Measurements from ENCODE around the gene TC2N. TPM values are rescaled to one million over a fixed set of nuclear protein-coding genes. Genes with fewer than 3 reads are reported as not detected.

TC2N gene
- total RNA-seq, result 202 and 210 TPM in 2 replicates

DNA sequence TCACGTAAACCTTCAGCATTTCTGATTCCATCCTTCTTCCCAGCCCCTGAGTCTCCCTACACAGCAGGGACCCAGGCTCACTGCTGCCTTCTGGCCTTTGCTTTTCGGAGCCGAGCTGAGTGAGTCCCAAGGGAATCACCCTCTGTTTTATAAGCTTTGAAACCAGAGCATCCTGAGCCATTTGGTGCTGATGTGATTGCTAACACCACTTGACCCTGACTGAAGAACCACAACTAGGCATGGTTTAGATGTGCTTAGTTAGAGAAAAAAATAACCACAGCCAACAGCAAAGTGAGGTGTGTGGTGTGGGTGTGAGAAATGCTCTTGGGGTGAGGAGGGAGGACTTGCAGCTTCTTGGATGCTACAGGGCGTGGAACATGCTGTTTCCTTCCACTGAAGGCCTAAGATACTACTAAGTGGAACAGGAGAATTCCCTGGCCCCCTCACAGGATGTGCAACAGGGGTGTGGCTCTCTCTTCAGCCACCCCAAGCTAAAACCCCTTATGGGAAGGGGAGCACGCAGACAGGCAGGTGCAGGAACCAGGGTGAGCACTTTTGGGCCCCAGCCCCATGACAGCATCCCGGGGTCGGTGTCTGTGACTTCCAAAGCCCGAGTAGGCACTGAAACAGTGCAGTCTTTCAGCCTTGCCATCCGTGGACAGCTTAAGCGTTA, at the start of gene TC2N:
TSS of gene TC2N (minus strand) at position 221 of the 673 bp plus-strand sequence. CDS start 53,767 bp downstream, outside the sequence.
- intact Hi-C loops (cut with micrococcal nuclease), result loop anchor here (5.0 to 10.0 kb wide), 2 partner anchors 237 to 450 kb away; partner anchors contain the start of genes ATXN3 and CCDC88C

DNA sequence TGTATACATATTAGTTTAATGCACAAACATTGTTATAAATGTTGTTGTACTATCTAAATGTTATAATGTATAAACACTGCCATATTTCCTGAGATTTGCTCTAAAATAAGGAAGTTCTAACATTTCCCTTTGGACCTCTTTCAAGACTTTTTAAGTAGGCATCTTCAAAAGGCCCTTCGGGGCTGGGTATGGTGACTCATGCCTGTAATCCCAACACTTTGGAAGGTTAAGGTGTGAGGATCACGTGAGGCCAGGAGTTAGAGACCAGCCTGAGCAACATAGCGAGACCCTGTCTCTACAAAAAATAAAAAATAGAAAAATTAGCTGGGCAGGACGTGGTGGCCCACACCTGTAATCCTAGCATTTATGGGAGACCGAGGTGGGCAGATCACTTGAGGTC, 44.7 kb upstream of the TC2N start:
- intact Hi-C loops (cut with micrococcal nuclease), result loop anchor here (5.0 kb wide), 2 partner anchors 40 to 260 kb away; no protein-coding TSS in a partner anchor

DNA sequence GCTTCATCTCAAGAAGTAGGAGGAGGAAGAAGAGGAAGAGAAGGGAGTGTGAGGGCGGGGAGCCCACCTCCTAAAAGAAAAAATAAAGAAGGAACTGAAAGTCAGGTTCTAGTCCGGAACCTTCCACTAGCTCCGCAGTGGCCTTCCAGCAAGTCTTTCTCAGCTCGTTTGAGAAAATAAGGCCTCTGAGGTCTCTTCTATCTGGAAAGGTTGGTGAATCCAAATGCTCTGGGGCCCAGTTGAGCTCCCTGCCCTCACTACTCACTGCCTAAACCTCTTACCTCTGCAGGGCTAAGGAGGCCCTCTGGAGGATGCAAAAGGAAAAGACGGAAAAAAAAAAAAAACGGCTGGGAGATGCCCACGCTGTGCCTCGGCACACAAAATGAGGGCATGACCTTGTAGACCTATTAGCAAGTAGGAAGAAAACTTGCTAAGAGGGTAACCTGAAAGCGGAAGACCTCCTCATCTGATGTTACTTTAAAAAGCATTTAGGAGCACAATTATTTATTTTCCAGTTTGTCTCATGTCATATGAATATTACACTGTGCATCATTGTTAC, 44.2 kb upstream of the TC2N start:
- intact Hi-C loops (cut with micrococcal nuclease), result loop anchor here (5.0 kb wide), 2 partner anchors 39 to 259 kb away; no protein-coding TSS in a partner anchor

DNA sequence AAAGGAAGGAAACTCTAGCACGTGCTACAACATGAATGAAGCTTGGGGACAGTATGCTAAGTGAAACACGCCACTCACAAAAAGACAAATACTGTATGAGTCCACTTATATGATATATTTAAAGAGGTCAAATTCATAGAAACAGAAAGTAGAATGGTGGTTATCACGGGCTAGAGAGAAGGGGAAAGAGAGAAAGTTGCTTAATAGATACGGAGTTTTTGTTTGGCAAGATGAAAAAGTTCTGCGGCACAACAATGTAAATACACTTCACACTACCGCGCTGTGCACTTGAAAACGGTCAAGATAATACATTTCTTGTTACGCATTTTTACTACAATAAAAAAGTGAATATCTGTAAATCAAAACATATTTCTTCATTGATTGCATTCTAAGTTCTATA, 42.9 kb upstream of the TC2N start:
- intact Hi-C loops (cut with micrococcal nuclease), result loop anchor here (5.0 kb wide), 2 partner anchors 38 to 258 kb away; no protein-coding TSS in a partner anchor

DNA sequence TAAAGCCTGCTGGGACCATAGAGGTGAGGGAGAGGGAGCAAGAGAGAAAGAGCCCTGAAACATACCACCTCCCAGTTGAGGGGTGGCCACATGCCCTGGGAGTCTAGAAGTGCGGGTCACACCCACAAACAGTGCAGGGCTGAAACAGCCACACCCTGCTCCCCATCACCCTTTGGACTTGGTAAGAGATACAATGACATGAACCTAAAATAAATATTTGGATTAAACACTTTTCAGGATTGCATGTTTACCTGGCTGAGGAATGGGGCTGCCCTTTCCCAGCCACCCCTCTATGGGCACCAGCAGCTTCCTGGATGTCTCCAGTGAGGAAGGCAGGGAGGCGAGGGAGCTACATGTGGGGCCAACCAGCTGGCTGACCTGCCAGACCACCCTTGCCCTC, 39.0 kb upstream of the TC2N start:
- intact Hi-C loops (cut with micrococcal nuclease), result no loop called here

DNA sequence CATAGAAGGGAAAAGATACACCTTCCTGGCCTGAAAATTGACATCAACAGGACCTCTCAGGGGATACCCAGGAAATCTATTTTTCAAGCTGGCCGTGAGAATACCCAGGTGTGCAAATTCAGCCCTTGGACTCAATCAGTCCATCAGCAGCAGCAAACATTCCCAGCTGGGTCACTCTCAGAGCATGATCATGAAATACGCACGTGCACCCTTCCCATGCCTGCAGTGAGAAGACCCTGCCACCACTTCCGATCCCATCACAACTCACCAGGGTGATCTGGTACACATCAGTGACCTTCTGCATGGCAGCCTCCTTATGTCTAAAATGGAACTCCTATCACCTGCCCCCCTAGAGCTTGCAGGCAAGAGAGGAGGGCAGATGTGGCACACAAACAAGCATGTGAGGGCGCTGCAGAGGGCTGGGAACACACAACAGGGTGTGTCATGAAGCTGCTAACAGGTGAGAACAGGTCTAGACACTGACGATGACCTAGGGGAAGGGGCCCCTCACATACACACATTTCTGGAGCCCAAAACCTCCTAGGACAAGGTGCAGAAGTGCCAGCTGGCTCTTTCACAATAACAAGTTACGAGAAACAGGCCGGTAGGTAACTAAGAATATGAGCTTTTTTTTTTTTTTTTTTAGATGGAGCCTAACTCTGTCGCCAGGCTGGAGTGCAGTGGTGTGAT, 37.8 kb upstream of the TC2N start:
- intact Hi-C loops (cut with micrococcal nuclease), result no loop called here

DNA sequence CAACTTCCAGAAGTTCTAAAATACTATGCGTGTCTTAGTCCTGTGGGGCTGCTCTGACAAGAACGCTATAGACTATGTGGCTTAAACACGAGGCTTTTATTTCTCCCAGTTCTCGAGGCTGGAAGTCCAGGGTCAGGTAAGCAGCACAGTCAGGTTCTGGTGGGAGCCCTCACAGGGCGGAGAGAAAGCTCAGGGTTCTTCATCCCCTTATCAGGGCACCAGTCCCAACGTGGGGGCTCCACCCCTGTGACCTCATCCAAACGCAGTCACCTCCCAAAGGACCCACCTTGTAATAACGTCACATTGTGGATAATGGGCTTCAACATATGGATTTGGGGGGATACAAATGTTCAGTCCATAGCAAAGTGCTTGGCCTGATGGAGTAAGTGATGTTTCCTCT, 37.1 kb upstream of the TC2N start:
- intact Hi-C loops (cut with micrococcal nuclease), result no loop called here

DNA sequence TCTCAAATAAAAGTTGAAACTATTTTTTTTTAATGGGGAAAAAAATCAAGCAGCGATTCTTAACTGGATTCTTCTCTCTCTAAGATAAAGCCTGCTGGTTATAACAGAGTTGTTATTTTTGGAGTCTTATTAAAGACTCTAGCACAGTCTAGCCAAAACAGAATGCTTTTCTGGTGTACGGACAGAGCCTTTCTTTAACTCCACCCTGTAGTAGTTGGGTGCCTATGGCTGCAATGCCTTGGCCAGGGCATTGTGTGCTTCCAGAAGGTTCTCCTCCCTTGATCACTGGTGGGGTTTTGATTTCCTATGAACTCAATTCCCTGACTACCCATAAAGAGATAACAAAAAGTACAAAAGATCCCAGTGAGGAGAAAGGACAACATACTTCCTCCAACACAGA, 35.7 kb upstream of the TC2N start:
- intact Hi-C loops (cut with micrococcal nuclease), result no loop called here

DNA sequence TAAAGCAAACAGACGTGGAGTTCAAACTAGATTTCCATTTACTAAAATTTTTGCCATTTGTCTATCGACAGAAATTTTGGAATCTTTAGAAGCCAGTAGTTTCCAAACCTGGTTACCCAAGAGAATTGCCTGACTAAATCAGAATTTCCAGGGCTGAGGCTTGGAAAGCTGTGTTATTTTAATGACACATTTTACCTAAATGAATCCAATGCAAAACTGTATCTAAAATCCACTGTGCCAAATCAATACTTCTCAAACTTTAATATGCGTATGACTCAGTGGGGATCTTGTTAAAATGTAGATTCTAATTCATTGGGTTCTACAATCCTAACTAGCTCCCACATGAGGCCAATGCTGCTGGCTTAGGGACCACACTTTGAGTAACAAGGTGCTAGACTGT, 35.0 kb upstream of the TC2N start:
- intact Hi-C loops (cut with micrococcal nuclease), result no loop called here

DNA sequence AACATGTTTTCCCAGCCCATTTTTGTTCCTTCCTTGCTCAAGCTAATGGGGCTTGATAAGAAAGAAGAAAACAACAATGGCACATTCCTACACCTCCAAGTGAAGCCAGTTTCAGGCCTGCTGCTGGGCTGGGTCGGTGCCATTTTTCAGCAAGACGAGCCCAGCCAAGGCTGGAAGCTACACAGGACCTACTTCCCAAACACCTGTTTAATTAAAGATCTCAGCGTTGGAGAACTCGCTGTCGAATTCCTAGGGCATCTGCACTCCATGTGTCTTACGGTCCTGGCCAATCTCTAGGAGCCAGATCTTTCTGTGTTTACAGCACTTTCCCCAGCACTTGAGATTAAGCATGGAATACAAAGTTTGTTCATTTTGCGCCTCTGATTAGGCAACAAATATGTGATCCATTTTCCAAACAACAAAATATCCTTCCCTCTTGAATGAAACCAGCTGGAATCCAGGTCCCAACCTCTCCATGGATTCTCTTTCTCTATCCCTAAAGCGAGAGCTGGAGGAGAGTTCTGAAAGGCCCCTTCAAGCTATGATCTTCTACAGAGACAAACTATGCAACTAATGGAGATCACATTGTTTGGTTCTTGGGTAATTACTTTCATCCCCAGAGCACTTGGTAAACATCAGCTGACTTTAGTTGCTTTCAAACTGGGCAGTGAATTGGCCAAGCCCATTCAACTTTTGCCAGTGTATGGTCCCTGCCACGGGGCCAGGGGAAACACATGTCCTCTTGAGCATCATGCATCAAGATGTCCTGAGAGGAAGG, 34.3 kb upstream of the TC2N start:
- intact Hi-C loops (cut with micrococcal nuclease), result no loop called here

DNA sequence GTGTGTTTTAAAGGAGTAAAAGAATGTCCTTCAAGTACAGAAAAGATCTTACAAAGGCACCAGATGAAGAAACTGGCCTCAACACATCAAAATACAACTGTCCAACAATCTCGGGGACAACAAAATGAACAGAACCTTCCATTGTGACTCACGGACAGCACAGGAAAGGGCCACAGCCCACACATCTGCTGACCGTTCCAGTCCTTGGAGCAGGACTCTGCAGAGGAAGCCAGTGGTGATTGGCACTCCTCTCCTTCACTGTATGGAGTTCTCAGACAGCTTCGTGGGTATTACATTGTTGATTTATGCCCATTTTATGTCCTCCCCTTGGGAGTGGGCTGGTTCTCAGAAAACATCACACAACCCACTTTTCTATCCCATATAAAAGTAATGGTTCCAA, 32.5 kb upstream of the TC2N start:
- intact Hi-C loops (cut with micrococcal nuclease), result loop anchor here (10.0 kb wide), 1 partner anchor 65 kb away; no protein-coding TSS in a partner anchor

DNA sequence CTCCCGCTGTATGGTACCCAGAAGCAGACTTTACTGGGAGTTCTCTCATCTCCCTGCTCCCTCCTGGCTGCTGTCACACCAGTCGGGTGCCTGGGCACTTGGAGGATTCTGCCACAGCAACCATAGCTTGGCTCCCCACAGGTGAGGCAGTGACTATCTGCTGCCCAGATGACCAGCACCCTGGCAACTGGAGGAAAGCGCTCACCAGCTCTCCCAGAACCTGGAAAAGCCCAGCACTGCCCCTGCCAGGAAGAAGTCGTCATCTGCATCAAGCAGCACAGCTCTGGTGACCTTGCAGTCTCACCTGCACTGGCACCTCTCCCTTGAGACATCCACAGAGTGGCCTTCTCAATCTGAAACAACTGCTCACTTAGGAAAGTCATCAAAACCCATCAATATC, 31.9 kb upstream of the TC2N start:
- intact Hi-C loops (cut with micrococcal nuclease), result loop anchor here (10.0 kb wide), 1 partner anchor 64 kb away; no protein-coding TSS in a partner anchor

DNA sequence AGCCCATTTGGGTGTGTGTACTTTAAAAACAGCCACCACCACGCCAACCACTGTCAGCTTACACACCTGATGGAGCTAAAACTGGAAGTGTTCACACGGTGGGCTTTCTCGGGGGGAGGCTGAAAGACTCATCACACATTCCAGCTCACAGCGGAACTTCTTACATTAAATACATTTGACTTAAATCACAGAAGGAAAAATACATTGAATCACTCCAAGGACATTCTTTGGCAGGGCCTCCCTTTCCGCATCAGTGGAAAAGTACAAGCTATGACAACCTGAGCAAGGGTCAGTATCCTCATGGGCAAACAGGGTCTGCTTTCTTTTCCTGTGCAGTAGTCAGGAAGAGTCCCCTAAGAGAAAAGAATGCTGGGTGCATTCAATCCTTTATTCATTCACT, 31.0 kb upstream of the TC2N start:
- intact Hi-C loops (cut with micrococcal nuclease), result loop anchor here (10.0 kb wide), 1 partner anchor 64 kb away; no protein-coding TSS in a partner anchor

DNA sequence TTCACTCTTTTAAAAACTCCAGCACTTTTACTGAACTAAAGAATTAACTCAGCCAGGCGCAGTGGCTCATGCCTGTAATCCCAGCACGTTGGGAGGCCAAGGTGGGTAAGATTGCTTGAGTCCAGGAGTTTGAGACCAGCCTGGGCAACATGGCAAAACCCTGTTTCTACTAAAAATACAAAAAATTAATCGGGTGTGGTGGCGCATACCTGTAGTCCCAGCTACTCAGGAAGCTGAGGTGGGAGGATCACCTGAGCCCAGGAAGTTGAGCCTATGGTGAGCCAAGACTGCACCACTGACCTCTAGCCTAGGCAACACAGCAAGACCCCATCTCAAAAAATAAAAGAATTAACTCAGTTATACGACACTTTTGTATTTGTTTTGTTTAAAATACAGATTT, 30.4 kb upstream of the TC2N start:
- intact Hi-C loops (cut with micrococcal nuclease), result loop anchor here (10.0 kb wide), 1 partner anchor 63 kb away; no protein-coding TSS in a partner anchor

DNA sequence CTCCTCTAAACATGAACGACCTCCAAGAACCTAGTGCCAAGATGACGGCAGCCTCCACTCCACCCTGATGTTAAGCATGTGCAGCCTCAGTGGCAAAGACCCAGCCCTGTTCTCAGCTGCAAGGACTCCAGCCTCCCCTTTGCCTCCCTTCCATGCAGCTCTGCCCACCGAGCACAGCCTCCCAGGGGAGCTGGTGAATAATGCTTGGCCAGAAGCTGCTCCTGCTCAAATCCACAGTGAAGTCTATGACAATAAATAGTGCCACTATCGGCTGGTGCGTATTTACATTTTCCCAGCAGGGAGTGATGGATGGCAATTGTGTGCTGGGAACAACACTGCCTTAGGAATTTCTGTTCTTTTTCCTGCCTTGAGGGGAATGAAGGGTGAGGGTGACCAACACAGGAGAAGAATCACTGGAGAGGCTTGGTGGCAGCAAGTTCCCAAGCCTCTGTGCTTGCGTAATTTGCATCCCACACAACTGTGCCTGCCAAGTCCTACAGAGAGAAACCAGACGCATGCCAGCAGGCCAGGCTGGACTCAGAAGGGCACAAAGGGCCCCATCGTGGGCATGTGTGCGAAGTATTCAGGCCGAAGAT, 29.9 kb upstream of the TC2N start:
- intact Hi-C loops (cut with micrococcal nuclease), result loop anchor here (10.0 kb wide), 1 partner anchor 62 kb away; no protein-coding TSS in a partner anchor

DNA sequence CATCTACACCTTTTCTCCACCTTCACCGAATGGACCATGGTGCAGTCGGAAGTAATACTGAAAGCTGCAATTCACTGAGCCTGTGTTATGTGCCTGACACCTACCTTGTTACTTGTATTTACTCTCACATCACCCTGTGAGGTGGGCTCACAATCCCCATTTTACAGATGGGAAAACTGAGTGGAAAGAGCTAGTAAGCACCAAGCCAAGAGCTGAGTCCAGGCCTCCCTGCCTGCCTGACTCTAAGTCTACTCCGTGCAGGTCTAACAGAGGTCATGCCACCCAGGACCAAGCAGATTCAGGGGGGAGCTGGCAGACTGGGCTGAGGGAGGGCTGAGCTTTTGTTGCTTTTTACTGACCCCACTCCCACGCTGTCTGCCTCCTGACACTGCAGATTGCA, 29.1 kb upstream of the TC2N start:
- intact Hi-C loops (cut with micrococcal nuclease), result loop anchor here (10.0 kb wide), 1 partner anchor 62 kb away; no protein-coding TSS in a partner anchor

DNA sequence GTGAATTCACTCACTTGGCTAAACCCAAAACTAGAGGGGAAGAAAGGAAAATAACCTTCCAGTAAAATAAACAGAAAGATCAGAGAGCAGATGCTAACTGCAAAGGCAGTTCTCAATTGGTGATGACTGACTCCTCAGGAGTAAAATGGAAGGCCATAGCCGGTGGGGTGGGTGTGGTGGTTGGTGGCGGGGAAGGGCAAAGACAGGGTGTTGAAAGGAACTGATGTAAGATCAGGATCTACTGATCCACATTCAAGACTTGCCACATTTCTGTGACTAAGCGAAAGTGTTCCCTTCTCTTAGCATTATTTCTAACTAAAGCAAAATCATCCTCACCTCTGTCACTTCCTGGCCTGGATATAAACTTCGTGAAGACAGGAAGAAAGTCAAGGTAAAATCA, 26.3 kb upstream of the TC2N start:
- intact Hi-C loops (cut with micrococcal nuclease), result loop anchor here (10.0 kb wide), 1 partner anchor 59 kb away; no protein-coding TSS in a partner anchor

DNA sequence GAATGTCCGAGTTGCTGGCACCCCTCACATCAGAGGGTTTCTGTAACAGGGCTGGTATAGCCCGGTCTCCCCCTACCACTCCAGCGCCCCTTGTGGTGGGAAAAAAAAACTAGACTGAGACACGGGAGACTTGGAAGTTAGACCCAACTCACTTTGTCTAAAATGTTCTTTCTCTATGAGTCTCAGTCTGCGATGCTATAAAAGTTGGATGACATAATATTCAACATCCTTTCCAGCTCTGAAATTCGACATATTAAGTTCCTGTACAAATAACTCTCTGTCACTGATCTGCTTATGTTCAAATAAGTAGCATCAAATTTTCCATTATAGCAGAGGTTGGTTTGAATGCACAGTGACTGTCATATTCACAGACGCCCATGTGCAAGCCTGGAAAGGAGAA, 25.7 kb upstream of the TC2N start:
- intact Hi-C loops (cut with micrococcal nuclease), result loop anchor here (10.0 kb wide), 1 partner anchor 58 kb away; no protein-coding TSS in a partner anchor

DNA sequence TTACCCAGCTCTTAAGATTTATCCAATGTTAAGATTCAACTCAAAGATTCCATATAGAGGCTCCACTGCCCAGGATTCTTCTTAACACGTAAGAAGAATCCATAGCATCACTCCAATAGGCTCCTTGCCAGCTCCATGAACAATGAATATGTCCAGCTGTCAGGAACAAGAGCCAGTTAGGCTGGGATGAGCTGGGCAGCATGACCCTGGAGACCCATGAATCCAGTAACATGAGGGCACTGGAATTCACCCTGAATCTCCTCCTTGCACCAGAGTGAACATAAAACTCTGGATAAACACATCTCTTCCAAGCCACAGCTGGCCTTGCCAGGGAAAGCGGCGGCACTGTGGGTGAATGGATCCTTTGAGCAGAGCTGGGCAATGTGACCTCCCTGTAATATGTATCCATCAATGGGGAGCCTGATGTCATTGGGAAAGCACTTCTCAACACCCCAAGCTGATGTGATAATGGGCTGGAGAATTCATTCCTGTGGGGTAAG, 24.4 kb upstream of the TC2N start:
- intact Hi-C loops (cut with micrococcal nuclease), result loop anchor here (2.0 to 10.0 kb wide), 2 partner anchors 19 to 57 kb away; no protein-coding TSS in a partner anchor

DNA sequence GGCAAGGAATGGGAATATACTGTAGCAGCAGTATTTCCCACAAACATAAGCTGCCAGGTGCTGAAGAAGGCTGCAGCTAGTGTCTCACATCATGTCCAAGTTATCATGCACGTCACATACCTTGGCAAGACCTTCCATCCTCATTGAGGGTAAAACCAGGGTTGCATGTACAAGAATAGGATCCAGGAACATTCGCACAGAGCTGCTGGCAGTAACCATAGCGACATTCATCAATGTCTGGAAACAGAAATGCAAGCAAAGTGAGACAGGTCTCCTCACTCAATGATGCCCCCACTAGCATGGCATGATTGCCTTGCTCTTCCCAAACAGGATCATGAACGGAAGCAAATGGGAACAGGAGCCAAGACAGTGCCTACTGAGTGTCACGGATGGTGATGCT, 23.8 kb upstream of the TC2N start:
- intact Hi-C loops (cut with micrococcal nuclease), result loop anchor here (2.0 to 10.0 kb wide), 2 partner anchors 18 to 56 kb away; no protein-coding TSS in a partner anchor

Measured in T-helper 2 cell treated with Interferon-gamma antibody and Interleukin-4, amounts not matched to agents 100 ng/mL and 5 ng/mL, for 36 hours (primary cell).